Peyer's patch (tissue), 4 donors: ENCODE measurements around the gene SMARCB1.

Experiments used
- CTCF ChIP-seq, 6 experiments: fragments of 450-650 bp in 4 of 6; fragments of 200-600 bp in 2 of 6; sonication (generic) in 1 of 6; IDR thresholded peaks; one replicate each; pipeline ENCODE4 v1.5.1; 2017 to 2019; ENCODE audit warnings: antibody characterized with exemption in 6 of 6, mild to moderate bottlenecking in 3 of 6, moderate library complexity in 1 of 6
- POLR2A ChIP-seq, 2 donors: fragments of 450-650 bp; IDR thresholded peaks; one replicate each; pipeline ENCODE4 v1.5.1; 2017; ENCODE audit warnings: antibody characterized with exemption in 2 of 2, mild to moderate bottlenecking in 2 of 2, moderate library complexity in 2 of 2

DNA sequence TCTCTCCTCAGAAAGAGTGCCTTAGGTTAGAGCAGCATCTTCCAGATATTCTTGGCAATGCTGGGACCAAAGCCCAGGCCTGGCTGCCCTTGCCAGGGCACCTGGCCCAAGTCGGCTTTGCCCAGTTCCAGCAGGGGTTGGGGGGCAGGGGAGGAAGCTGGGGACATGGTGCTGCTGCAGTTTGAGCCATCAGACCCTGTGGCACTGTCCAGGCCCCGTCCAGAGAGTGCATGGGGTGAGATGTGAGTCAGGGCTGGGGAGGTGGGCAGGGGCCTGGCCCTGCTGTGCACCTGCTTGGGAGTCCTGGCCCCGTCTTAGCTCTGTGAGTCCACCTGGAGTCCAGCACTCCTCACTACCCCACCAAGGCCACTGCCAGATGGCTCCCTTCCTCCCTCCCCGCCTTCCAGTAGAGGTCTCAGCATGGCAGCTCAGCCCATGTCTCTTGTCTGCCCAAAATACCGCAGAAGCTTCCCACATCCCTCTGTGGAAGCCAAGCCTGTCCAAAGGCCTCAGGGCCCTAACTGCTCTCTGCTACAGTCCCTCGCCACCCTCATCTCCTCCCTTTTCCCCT, 35.4 kb downstream of the SMARCB1 start:
- TF ChIP-seq CTCF (IDR thresholded peaks at IDR 0.05), result no peak
- TF ChIP-seq POLR2A (IDR thresholded peaks at IDR 0.05), result no peak
